ENCODE results near the gene MAST2.

MAST2 gene

GRCh38 chr1:45982359-45982758 lies 178.9 kb downstream of the MAST2 start:
- no peak for DNase-seq (ENCODE audit: low read depth in 2 of 2)

- DNase-seq (ENCODE audit: low read depth in 2 of 2) = no peak
Measured at GRCh38 chr1:45983967-45984366, 180.6 kb downstream of the MAST2 start.

DNA sequence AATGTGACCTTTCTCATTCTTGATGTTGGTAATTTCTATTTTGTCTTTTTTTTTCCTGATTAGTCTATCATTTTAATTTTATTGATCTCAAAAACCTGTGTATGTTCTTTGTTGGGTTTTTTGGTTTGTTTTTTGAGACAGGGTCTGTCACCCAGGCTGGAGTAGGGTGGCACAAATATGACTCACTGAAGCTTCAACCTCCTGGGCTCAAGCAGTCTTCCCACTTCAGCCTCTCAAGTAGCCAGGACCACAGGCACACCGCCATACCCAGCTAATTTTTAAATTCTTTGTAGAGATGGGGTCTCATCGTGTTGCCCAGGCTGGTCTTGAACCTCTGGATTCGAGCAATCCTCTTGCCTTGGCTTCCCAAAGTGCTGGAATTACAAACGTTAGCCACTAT lies 183.8 kb downstream of the MAST2 start:
- no peak for DNase-seq (ENCODE audit: low read depth in 2 of 2)

DNA sequence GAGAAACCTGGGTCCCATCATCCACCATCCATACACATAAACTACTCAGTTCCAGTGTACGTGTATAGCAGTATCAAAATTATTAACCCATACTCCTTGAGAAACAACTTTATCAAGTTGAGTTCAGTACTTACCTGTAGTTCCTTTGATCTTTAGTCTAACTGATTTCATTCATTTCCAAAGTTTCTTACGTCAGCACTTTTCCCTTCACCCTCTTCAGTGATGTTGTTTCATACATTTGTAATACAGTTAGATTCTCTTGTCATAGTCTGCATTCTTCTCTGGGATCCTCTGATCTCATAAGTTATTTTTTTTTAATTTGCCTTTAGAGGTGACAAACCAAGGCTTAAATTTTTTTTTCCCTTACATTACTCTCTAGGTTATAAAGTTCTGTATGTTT lies 185.8 kb downstream of the MAST2 start:
- DNase-seq (ENCODE audit: low read depth in 2 of 2) = no peak

DNA sequence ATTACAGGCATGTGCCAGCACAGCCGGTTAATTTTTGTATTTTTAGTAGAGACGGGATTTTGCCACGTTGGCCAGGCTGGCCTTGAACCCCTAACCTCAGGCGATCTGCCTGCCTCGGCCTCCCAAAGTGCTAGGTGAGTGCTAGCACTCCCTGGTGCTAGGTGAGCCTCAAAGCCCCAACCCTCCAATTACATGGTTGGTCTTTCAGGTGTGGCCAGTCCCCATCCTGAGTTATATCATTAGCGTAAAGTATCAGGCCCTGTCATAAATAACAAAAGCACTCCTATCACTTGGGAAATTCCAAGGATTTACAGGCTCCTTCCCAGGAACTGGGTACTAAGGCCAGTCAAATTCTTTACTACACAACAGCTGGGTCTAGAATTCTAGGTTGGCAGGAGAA lies 191.0 kb downstream of the MAST2 start:
- DNase-seq (ENCODE audit: low read depth in 2 of 2) = no peak

DNA sequence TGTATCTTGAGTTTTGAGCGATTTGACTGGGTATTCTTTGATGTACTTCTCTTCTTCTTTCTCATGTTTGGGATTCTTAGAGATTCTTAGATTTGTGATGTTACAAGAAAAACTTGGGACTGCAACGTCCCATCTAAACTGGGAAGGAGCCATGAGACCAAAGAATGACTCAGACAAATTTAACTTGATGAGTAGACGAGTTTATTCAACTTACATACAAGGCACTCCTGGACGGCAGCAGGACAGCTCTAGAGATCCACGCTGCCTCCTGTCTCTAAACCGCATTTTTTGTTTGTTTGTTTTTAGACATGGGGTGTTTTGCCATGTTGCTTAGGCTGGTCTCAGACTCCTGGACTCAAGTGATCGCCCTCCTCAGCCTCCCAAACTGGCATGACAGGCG lies 191.9 kb downstream of the MAST2 start:
- DNase-seq (ENCODE audit: low read depth in 2 of 2) = no peak

GRCh38 chr1:45998020-45998617 lies 194.7 kb downstream of the MAST2 start:
- DNase-seq (ENCODE audit: low read depth in 2 of 2) = no peak

GRCh38 chr1:45999507-45999906 lies 196.1 kb downstream of the MAST2 start:
- DNase-seq (ENCODE audit: low read depth in 2 of 2) = no peak

DNA sequence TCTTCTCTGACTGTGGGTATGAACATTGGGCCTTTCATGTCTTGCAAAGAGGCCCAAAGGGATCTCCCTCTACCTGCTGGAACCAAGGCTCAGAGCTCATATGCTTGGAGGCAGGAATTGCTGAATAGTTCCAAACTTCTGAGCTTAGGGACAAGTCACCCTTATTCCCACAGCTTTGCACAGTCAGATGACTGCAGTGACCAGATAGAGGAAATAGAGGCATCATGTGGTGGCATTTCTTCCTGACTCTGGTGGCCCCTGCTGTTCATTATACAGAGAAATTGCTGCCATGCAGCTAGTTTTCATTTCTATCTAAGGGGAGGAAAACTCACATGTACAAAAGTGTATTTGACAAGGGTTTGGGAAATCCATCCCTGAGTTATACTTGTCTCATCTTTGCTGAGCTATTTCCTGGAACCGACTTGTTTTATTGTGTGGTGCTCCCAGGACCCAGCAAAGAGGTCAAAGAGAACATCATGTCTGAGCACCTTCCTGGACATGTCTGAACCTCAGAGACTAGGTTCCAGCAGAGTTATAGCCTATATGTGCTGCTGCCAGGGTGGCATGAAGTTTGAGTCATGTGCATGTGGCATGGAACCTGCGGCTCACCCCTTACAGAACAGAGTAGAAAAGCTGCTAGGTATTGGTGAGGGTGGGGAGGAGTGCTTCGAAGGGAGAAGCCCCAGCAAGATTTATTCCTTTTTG lies 197.8 kb downstream of the MAST2 start:
- DNase-seq (ENCODE audit: low read depth in 2 of 2) = no peak

- no peak for DNase-seq (ENCODE audit: low read depth in 2 of 2)
Measured at GRCh38 chr1:46002551-46003150, 199.2 kb downstream of the MAST2 start.

DNA sequence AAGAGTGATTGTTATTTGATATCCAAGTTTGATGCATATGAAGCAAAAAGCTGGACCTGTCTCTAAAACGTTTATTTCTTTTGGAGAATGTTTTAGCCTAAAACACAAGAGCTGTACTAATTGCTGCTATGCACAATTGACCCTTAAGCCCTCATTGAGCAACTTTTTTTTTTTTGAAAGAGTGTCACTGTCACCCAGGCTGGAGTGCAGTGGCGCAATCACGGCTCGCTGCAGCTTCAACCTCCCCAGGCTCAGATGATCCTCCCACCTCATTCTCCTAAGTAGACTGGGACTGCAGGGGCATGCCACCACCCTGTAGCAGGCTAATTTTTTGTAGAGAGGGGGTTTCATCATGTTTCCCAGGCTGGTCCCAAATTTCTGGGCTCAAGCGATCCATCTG lies 199.9 kb downstream of the MAST2 start:
- no peak for DNase-seq (ENCODE audit: low read depth in 2 of 2)

GRCh38 chr1:46004492-46004891 lies 201.1 kb downstream of the MAST2 start:
- DNase-seq (ENCODE audit: low read depth in 2 of 2) = no peak

GRCh38 chr1:46005594-46005993 lies 202.2 kb downstream of the MAST2 start:
- no peak for DNase-seq (ENCODE audit: low read depth in 2 of 2)

DNA sequence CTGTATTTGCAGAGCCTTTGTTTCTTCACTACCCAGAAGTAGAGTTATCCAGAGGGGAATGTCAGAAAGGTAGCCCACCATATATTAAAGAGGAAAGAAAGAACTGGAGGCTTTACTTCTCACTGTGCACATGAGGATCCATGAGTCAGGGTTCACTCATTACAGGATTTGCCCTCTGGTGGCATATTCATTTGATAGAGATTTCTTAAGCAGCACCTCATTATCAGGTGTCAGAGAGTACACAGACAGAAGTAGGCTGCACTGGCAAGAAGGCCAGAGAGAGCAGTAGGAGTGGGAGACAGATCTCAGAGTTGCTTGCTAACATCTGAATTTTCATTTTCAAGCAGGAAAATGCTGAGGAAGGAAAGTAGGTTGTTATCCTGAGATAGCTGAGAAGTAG lies 205.2 kb downstream of the MAST2 start:
- no peak for DNase-seq (ENCODE audit: low read depth in 2 of 2)

DNA sequence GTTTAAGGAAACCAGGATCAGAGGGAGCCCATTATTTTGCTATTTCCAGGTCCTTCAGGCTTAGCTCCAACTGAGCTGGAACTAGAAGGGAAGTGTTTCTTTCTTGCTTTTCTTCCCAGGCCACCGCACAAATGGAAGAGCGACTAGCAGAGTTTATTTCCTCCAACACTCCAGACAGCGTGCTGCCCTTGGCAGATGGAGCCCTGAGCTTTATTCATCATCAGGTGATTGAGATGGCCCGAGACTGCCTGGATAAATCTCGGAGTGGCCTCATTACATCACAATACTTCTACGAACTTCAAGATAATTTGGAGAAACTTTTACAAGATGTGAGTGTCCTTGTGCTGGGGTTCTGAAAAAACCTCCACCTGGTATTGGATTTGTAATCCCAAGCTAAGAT lies 207.2 kb downstream of the MAST2 start:
- DNase-seq (ENCODE audit: low read depth in 2 of 2) = no peak

- no peak for DNase-seq (ENCODE audit: low read depth in 2 of 2)
Measured at GRCh38 chr1:46011121-46011695, 207.8 kb downstream of the MAST2 start.

- DNase-seq (ENCODE audit: low read depth in 2 of 2) = no peak
Measured at GRCh38 chr1:46012236-46012635, 208.8 kb downstream of the MAST2 start.

DNA sequence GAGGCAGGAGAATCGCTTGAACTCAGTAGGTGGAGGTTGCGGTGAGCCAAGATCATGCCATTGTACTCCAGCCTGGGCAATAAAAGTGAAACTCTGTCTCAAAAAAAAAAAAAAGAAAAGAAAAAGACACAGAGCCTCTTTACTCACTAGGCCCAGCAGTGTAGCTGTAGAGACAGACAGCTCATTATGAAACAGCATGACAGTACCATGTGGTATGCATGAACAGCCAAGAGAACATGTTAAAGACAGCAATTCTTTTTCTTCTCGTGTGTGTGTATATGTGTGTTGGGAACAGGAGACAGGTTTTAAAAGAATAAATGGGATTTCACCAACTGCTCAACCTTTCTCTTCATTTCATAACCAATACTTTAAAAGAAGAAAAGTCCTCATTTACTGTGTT lies 210.2 kb downstream of the MAST2 start:
- no peak for DNase-seq (ENCODE audit: low read depth in 2 of 2)

- DNase-seq (ENCODE audit: low read depth in 2 of 2) = no peak
Measured at GRCh38 chr1:46017876-46018503, 214.6 kb downstream of the MAST2 start.

DNA sequence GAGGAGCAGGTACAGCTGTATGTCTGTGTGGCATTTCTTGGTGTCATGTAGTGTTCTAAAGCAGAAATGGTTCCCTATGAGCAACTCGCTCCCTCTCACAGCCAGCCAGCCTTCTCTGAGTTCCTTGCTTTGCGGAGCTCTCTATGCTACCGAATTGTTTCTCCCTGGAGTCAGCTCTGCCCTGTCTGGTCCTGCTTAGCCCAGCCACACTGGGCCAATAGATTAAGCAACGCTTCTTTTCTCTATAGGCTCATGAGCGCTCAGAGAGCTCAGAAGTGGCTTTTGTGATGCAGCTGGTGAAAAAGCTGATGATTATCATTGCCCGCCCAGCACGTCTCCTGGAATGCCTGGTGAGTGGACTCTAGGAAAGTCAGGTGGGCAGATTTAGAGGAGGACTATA lies 215.9 kb downstream of the MAST2 start:
- DNase-seq (ENCODE audit: low read depth in 2 of 2) = no peak

DNA sequence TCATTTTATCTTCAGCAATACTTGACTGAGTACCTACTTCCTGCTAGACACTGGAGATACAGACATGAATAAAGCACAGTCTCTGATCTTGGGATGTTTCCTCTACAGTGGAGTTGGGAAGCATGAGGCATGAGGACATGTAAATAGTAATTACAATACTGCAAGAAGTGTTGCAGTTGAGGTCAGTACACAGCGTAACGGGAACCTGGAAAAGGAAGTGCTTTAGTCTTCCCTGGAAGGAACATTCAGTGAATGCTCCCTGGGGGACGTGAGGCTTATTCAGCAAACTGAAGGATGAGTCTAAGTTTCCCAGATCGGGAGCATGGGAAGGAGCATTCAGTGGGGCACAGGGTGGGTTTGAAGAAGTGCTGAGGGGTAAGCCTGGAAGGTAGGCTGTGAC lies 216.6 kb downstream of the MAST2 start:
- DNase-seq (ENCODE audit: low read depth in 2 of 2) = no peak
